GM23338 (cell line): ENCODE data around the gene CAP1. TPM values are rescaled to one million over a fixed set of nuclear protein-coding genes. Genes with fewer than 3 reads are reported as not detected.

Source experiments
- ATAC-seq: fragments of 200-7000 bp; cut with Tn5 transposase; 3 replicates; pipeline ENCODE4 v1.9.1; 2020
- DNase-seq: peaks from one replicate; pipeline ENCODE4 v3.0.0-alpha.2; 2015; ENCODE audit warnings: low spot score
- H2AFZ ChIP-seq: fragments of 200-600 bp; sonication (generic); 2 replicates; pipeline ENCODE4 v1.8.0; 2016; ENCODE audit warnings: antibody characterized with exemption, mild to moderate bottlenecking, moderate library complexity
- H3F3A ChIP-seq: fragments of 200-600 bp; sonication (generic); replicated peaks from 2 replicates; pipeline ENCODE4 v1.8.0; 2017; ENCODE audit warnings: antibody characterized with exemption, mixed run types, low read depth
- H3K27ac ChIP-seq: fragments of 200-600 bp; sonication (generic); 2 replicates; pipeline ENCODE4 v1.6.1; 2016; ENCODE audit warnings: low read depth
- H3K27me3 ChIP-seq: fragments of 200-600 bp; sonication (generic); 2 replicates; pipeline ENCODE4 v1.8.0; 2016; ENCODE audit warnings: mild to moderate bottlenecking, mixed run types, moderate library complexity; ENCODE audit not compliant: insufficient read depth
- H3K36me3 ChIP-seq: fragments of 200-600 bp; sonication (generic); 2 replicates; pipeline ENCODE4 v1.8.0; 2016; ENCODE audit warnings: mild to moderate bottlenecking; ENCODE audit not compliant: insufficient read depth
- H3K4me1 ChIP-seq: fragments of 200-600 bp; sonication (generic); 2 replicates; pipeline ENCODE4 v1.8.0; 2016; ENCODE audit warnings: mild to moderate bottlenecking, moderate library complexity; ENCODE audit not compliant: insufficient read depth
- H3K4me2 ChIP-seq: fragments of 200-600 bp; sonication (generic); 2 replicates; pipeline ENCODE4 v1.7.1; 2017; ENCODE audit warnings: mixed run types
- H3K4me3 ChIP-seq: fragments of 200-600 bp; sonication (generic); 2 replicates; pipeline ENCODE4 v1.6.1; 2016; ENCODE audit warnings: mixed run types
- H3K79me2 ChIP-seq: fragments of 200-600 bp; sonication (generic); replicated peaks from 2 replicates; pipeline ENCODE4 v1.8.0; 2017; ENCODE audit warnings: mild to moderate bottlenecking; ENCODE audit not compliant: insufficient read depth
- H3K9me2 ChIP-seq: fragments of 200-600 bp; sonication (generic); 2 replicates; pipeline ENCODE4 v1.8.0; 2017; ENCODE audit not compliant: insufficient read depth
- H4K20me1 ChIP-seq: fragments of 200-600 bp; sonication (generic); replicated peaks from 2 replicates; pipeline ENCODE4 v1.8.0; 2017; ENCODE audit warnings: mild to moderate bottlenecking; ENCODE audit not compliant: insufficient read depth
- H3K27ac Mint-ChIP-seq: 2 replicates; pipeline ENCODE4 v1.8.0; 2020; ENCODE audit warnings: inconsistent platforms, mild to moderate bottlenecking, moderate library complexity, mixed read lengths
- H3K27me3 Mint-ChIP-seq: 3 replicates; pipeline ENCODE4 v1.8.0; 2022; ENCODE audit warnings: low read depth, mild to moderate bottlenecking, moderate library complexity, mixed read lengths, inconsistent platforms; ENCODE audit not compliant: insufficient read depth, poor library complexity
- H3K36me3 Mint-ChIP-seq: 3 replicates; pipeline ENCODE4 v1.8.0; 2021; ENCODE audit warnings: low read depth, mild to moderate bottlenecking, inconsistent platforms, moderate library complexity, mixed read lengths
- H3K4me1 Mint-ChIP-seq: 3 replicates; pipeline ENCODE4 v1.8.0; 2020; ENCODE audit warnings: mild to moderate bottlenecking, inconsistent platforms, mixed read lengths
- H3K4me3 Mint-ChIP-seq: 3 replicates; pipeline ENCODE4 v1.8.0; 2021; ENCODE audit warnings: moderate library complexity, mild to moderate bottlenecking, inconsistent platforms, mixed read lengths
- H3K9me3 Mint-ChIP-seq: 3 replicates; pipeline ENCODE4 v1.8.0; 2020; ENCODE audit warnings: moderate library complexity, mild to moderate bottlenecking, inconsistent platforms, mixed read lengths
- JUNB ChIP-seq: IDR thresholded peaks from one replicate; pipeline ENCODE4 v1.6.1; 2016; ENCODE audit warnings: antibody characterized with exemption; ENCODE audit not compliant: unreplicated experiment
- POLR2AphosphoS5 ChIP-seq: IDR thresholded peaks from 2 replicates; pipeline ENCODE4 v1.6.1; 2016; ENCODE audit warnings: antibody characterized with exemption, low read depth
- STAT1 ChIP-seq: IDR thresholded peaks from one replicate; pipeline ENCODE4 v1.6.1; 2016; ENCODE audit warnings: antibody characterized with exemption; ENCODE audit not compliant: unreplicated experiment
- polyA plus RNA-seq: library from polyadenylated mRNA; unstranded; fragments of >200 nt; fragmentation: Nextera tagmentation; extraction: Ambion mirVana; gene quantifications from 2 replicates; pipeline ENCODE4 v1.2.1, GENCODE V29; 2016
- total RNA-seq: library from RNA; depleted of rRNA; stranded (reverse); fragments of >200 nt; shearing (Covaris generic); gene quantifications from 2 replicates; pipeline ENCODE4 v1.2.3, GENCODE V29; 2014
- TF ChIP-seq, protein P1 (sequence below): fragments of 250-450 bp; sonication (Bioruptor Pico); IDR thresholded peaks from 2 replicates; pipeline ENCODE4 v1.5.0; 2020; ENCODE audit warnings: mild to moderate bottlenecking, moderate library complexity
- TF ChIP-seq, protein P2 (sequence below): IDR thresholded peaks from one replicate; pipeline ENCODE4 v1.6.1; 2018; ENCODE audit warnings: antibody characterized with exemption; ENCODE audit not compliant: unreplicated experiment
- TF ChIP-seq, protein P3 (sequence below): IDR thresholded peaks from 2 replicates; pipeline ENCODE4 v1.6.1; 2016; ENCODE audit warnings: antibody characterized with exemption

The CAP1 gene
- total and polyA plus RNA-seq, 2 experiments from 2014 or later: 133 to 254 TPM

DNA sequence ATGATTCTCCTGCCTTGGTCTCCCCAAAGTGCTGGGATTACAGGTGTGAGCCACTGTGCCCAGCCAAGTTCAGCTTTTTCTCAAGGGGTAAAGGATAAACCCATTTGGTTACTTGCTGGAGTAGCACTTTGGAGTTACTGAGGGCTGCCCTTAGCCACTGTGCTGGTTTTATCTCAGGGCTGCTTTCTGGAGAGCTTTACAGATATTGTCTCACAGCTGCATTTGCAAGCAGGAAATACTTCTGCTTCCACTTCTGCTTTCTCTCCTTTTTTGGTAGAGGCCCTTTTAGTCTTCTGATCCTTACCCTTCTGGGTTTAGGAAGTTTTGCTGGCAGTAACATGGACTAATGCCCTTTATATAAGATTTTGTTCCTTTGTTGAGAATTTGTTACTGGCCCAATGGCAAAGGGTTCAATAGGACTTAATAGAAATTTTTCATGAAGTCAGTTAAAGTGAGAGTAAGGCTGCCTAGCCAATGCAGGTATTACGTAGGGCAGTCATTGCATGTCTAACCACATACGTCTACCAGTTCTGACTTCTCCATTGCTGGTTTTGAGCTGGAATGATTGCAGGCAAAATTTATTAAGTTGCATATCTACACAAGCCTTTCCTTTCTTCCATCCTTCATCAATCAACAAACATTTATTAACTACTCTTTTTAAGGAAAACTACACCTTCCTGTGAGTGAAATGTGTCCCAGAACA, 24.4 kb downstream of the CAP1 start (continued):
- TF ChIP-seq, protein P1, sequence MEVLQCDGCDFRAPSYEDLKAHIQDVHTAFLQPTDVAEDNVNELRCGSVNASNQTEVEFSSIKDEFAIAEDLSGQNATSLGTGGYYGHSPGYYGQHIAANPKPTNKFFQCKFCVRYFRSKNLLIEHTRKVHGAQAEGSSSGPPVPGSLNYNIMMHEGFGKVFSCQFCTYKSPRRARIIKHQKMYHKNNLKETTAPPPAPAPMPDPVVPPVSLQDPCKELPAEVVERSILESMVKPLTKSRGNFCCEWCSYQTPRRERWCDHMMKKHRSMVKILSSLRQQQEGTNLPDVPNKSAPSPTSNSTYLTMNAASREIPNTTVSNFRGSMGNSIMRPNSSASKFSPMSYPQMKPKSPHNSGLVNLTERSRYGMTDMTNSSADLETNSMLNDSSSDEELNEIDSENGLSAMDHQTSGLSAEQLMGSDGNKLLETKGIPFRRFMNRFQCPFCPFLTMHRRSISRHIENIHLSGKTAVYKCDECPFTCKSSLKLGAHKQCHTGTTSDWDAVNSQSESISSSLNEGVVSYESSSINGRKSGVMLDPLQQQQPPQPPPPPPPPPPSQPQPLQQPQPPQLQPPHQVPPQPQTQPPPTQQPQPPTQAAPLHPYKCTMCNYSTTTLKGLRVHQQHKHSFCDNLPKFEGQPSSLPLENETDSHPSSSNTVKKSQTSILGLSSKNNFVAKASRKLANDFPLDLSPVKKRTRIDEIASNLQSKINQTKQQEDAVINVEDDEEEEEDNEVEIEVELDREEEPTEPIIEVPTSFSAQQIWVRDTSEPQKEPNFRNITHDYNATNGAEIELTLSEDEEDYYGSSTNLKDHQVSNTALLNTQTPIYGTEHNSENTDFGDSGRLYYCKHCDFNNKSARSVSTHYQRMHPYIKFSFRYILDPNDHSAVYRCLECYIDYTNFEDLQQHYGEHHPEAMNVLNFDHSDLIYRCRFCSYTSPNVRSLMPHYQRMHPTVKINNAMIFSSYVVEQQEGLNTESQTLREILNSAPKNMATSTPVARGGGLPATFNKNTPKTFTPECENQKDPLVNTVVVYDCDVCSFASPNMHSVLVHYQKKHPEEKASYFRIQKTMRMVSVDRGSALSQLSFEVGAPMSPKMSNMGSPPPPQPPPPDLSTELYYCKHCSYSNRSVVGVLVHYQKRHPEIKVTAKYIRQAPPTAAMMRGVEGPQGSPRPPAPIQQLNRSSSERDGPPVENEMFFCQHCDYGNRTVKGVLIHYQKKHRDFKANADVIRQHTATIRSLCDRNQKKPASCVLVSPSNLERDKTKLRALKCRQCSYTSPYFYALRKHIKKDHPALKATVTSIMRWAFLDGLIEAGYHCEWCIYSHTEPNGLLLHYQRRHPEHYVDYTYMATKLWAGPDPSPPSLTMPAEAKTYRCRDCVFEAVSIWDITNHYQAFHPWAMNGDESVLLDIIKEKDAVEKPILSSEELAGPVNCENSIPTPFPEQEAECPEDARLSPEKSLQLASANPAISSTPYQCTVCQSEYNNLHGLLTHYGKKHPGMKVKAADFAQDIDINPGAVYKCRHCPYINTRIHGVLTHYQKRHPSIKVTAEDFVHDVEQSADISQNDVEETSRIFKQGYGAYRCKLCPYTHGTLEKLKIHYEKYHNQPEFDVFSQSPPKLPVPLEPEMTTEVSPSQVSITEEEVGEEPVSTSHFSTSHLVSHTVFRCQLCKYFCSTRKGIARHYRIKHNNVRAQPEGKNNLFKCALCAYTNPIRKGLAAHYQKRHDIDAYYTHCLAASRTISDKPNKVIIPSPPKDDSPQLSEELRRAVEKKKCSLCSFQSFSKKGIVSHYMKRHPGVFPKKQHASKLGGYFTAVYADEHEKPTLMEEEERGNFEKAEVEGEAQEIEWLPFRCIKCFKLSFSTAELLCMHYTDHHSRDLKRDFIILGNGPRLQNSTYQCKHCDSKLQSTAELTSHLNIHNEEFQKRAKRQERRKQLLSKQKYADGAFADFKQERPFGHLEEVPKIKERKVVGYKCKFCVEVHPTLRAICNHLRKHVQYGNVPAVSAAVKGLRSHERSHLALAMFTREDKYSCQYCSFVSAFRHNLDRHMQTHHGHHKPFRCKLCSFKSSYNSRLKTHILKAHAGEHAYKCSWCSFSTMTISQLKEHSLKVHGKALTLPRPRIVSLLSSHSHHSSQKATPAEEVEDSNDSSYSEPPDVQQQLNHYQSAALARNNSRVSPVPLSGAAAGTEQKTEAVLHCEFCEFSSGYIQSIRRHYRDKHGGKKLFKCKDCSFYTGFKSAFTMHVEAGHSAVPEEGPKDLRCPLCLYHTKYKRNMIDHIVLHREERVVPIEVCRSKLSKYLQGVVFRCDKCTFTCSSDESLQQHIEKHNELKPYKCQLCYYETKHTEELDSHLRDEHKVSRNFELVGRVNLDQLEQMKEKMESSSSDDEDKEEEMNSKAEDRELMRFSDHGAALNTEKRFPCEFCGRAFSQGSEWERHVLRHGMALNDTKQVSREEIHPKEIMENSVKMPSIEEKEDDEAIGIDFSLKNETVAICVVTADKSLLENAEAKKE: no peak
- TF ChIP-seq STAT1: no peak
- TF ChIP-seq, protein P2, sequence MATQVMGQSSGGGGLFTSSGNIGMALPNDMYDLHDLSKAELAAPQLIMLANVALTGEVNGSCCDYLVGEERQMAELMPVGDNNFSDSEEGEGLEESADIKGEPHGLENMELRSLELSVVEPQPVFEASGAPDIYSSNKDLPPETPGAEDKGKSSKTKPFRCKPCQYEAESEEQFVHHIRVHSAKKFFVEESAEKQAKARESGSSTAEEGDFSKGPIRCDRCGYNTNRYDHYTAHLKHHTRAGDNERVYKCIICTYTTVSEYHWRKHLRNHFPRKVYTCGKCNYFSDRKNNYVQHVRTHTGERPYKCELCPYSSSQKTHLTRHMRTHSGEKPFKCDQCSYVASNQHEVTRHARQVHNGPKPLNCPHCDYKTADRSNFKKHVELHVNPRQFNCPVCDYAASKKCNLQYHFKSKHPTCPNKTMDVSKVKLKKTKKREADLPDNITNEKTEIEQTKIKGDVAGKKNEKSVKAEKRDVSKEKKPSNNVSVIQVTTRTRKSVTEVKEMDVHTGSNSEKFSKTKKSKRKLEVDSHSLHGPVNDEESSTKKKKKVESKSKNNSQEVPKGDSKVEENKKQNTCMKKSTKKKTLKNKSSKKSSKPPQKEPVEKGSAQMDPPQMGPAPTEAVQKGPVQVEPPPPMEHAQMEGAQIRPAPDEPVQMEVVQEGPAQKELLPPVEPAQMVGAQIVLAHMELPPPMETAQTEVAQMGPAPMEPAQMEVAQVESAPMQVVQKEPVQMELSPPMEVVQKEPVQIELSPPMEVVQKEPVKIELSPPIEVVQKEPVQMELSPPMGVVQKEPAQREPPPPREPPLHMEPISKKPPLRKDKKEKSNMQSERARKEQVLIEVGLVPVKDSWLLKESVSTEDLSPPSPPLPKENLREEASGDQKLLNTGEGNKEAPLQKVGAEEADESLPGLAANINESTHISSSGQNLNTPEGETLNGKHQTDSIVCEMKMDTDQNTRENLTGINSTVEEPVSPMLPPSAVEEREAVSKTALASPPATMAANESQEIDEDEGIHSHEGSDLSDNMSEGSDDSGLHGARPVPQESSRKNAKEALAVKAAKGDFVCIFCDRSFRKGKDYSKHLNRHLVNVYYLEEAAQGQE: no peak

DNA sequence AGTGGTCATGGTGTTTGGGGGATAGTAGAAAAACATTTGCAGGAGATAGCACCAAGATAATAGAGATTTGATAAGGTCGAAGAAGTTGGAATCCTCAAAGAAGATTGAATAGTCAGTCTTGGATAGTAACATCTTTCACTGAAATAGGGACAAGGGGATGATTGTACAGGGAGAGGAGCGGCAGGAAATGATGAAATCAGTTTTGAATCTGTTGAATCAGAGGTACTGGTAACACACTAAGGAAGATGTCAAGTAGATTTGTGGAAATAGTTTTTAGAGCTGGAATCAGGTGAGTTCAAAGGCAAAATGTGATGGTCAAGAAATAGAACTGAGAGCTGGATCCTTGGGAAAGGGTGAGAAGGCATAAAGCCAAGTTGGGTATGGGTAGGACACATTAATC, 26.5 kb downstream of the CAP1 start:
- Histone ChIP-seq H3F3A (peaks cover 6% of the 10 kb centered on the region; the same call in 1 of the 2 replicates), H2AFZ (no peak overlapping the region), H3K4me1 (no peaks in the 10 kb centered on the region), H4K20me1 (peaks cover 9% of the 10 kb centered on the region), H3K9me2 (no peaks in the 10 kb centered on the region), H3K4me2 (no peak overlapping the region), H3K27me3 (no peaks in the 10 kb centered on the region), H3K79me2 (peaks cover 4% of the 10 kb centered on the region), H3K4me3 (no peak overlapping the region), H3K36me3 (peaks cover 76% of the 10 kb centered on the region), H3K27ac (no peak overlapping the region; the same call in 1 of the 2 replicates)
- no peaks in the 10 kb centered on the region for H3K4me1 Mint-ChIP-seq
- ATAC-seq (no peak), DNase-seq (no peak)
- peaks cover 2% of the 10 kb centered on the region for H3K27me3 Mint-ChIP-seq
- peak overlapping the region; percentile 22; the same call in 1 of the 2 replicates for H3K27ac Mint-ChIP-seq
- H3K36me3 Mint-ChIP-seq: peaks cover 87% of the 10 kb centered on the region
- TF ChIP-seq, protein P3, sequence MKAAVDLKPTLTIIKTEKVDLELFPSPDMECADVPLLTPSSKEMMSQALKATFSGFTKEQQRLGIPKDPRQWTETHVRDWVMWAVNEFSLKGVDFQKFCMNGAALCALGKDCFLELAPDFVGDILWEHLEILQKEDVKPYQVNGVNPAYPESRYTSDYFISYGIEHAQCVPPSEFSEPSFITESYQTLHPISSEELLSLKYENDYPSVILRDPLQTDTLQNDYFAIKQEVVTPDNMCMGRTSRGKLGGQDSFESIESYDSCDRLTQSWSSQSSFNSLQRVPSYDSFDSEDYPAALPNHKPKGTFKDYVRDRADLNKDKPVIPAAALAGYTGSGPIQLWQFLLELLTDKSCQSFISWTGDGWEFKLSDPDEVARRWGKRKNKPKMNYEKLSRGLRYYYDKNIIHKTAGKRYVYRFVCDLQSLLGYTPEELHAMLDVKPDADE: no peak
- TF ChIP-seq JUNB (no peak), POLR2AphosphoS5 (no peak)
- TF ChIP-seq, protein P2: no peak
- H3K9me3 Mint-ChIP-seq: no peaks in the 10 kb centered on the region
- no peak overlapping the region for H3K4me3 Mint-ChIP-seq
